Neural cell (in vitro differentiated cells): Measurements from ENCODE around the gene DOCK2. TPM values are rescaled to one million over a fixed set of nuclear protein-coding genes. Genes with fewer than 3 reads are reported as not detected.

Experiments
- H2AFZ ChIP-seq: fragments of 200-600, 300-800 bp; sonication (generic), shearing (Covaris generic); 2 replicates; pipeline ENCODE4 v1.6.0; 2014; ENCODE audit warnings: low read depth, mild to moderate bottlenecking, antibody characterized with exemption, low read length, moderate library complexity
- H3F3A ChIP-seq: fragments of 200-600 bp; shearing (Covaris generic); 2 replicates; pipeline ENCODE4 v1.6.1; 2016; ENCODE audit warnings: mild to moderate bottlenecking, moderate library complexity, mixed read lengths, antibody characterized with exemption, low read length; ENCODE audit not compliant: insufficient read depth, poor library complexity, severe bottlenecking
- H3K27ac ChIP-seq: fragments of 200-600, 300-800 bp; sonication (generic), shearing (Covaris generic); 2 replicates; pipeline ENCODE4 v1.5.1; 2014; ENCODE audit warnings: mild to moderate bottlenecking, low read length, moderate library complexity
- H3K27me3 ChIP-seq: fragments of 300-800, 200-600 bp; sonication (generic), shearing (Covaris generic); 2 replicates; pipeline ENCODE4 v1.6.0; 2014; ENCODE audit warnings: mild to moderate bottlenecking, low read depth, low read length, moderate library complexity; ENCODE audit not compliant: insufficient read depth
- H3K36me3 ChIP-seq: fragments of 300-800, 200-600 bp; sonication (generic), shearing (Covaris generic); 2 replicates; pipeline ENCODE4 v1.5.1; 2014; ENCODE audit warnings: mild to moderate bottlenecking, antibody characterized with exemption, low read length, moderate library complexity; ENCODE audit not compliant: insufficient read depth
- H3K4me2 ChIP-seq: fragments of 300-800, 200-600 bp; sonication (generic), shearing (Covaris generic); 2 replicates; pipeline ENCODE4 v1.6.0; 2014; ENCODE audit warnings: mild to moderate bottlenecking, low read length
- H3K4me3 ChIP-seq: fragments of 300-800, 200-600 bp; sonication (generic), shearing (Covaris generic); 2 replicates; pipeline ENCODE4 v1.5.1; 2014; ENCODE audit warnings: mild to moderate bottlenecking, low read length, moderate library complexity
- H3K79me2 ChIP-seq: fragments of 200-600 bp; shearing (Covaris generic); replicated peaks from 2 replicates; pipeline ENCODE4 v1.6.0; 2014; ENCODE audit warnings: mild to moderate bottlenecking, low read length, moderate library complexity; ENCODE audit not compliant: insufficient read depth
- H3K9ac ChIP-seq: fragments of 300-800, 200-600 bp; sonication (generic), shearing (Covaris generic); 2 replicates; pipeline ENCODE4 v1.6.1; 2016; ENCODE audit warnings: mild to moderate bottlenecking, low read length, mixed read lengths
- H3K9me2 ChIP-seq: fragments of 200-600 bp; shearing (Covaris generic); 2 replicates; pipeline ENCODE4 v1.6.1; 2016; ENCODE audit warnings: mild to moderate bottlenecking, low read length, mixed read lengths; ENCODE audit not compliant: insufficient read depth
- H3K9me3 ChIP-seq: fragments of 200-600, 300-800 bp; sonication (generic), shearing (Covaris generic); 2 replicates; pipeline ENCODE4 v1.6.1; 2016; ENCODE audit warnings: mild to moderate bottlenecking, mixed run types, low read length, moderate library complexity, mixed read lengths
- H4K20me1 ChIP-seq: fragments of 200-600 bp; shearing (Covaris generic); 2 replicates; pipeline ENCODE4 v1.6.1; 2016; ENCODE audit warnings: mild to moderate bottlenecking, mixed run types; ENCODE audit not compliant: insufficient read depth
- CTCF ChIP-seq: fragments of 450-650 bp; IDR thresholded peaks from 2 replicates; pipeline ENCODE4 v1.5.1; 2014; ENCODE audit warnings: antibody characterized with exemption, mild to moderate bottlenecking, moderate library complexity; ENCODE audit not compliant: poor library complexity, severe bottlenecking
- EP300 ChIP-seq: fragments of 450-650 bp; conservative IDR thresholded peaks from 2 replicates; pipeline ENCODE4 v1.6.1; 2014; ENCODE audit warnings: antibody characterized with exemption, mild to moderate bottlenecking, moderate library complexity; ENCODE audit not compliant: poor library complexity, severe bottlenecking
- EZH2 ChIP-seq: fragments of 200-600, 300-800 bp; shearing (Covaris generic), sonication (generic); IDR thresholded peaks from 2 replicates; pipeline ENCODE4 v1.6.1; 2014; ENCODE audit warnings: antibody characterized with exemption, low read length, borderline replicate concordance, mild to moderate bottlenecking; ENCODE audit not compliant: insufficient read depth, poor library complexity, severe bottlenecking
- MXI1 ChIP-seq: fragments of 450-650 bp; conservative IDR thresholded peaks from 2 replicates; pipeline ENCODE4 v1.6.1; 2014; ENCODE audit warnings: antibody characterized with exemption, mild to moderate bottlenecking; ENCODE audit not compliant: poor library complexity, severe bottlenecking
- POLR2AphosphoS5 ChIP-seq: IDR thresholded peaks from 2 replicates; pipeline ENCODE4 v1.6.1; 2012
- RAD21 ChIP-seq: fragments of 450-650 bp; conservative IDR thresholded peaks from 2 replicates; pipeline ENCODE4 v1.6.1; 2014; ENCODE audit warnings: antibody characterized with exemption, mild to moderate bottlenecking, moderate library complexity
- REST ChIP-seq: IDR thresholded peaks from 2 replicates; pipeline ENCODE4 v1.6.1; 2012; ENCODE audit warnings: borderline replicate concordance
- SMC3 ChIP-seq: fragments of 450-650 bp; conservative IDR thresholded peaks from 2 replicates; pipeline ENCODE4 v1.6.1; 2014; ENCODE audit warnings: antibody characterized with exemption, mild to moderate bottlenecking, moderate library complexity; ENCODE audit not compliant: poor library complexity
- TAF1 ChIP-seq: IDR thresholded peaks from 2 replicates; pipeline ENCODE4 v1.6.1; 2012; ENCODE audit warnings: low read depth
- polyA plus RNA-seq: library from polyadenylated mRNA; depleted of rRNA; stranded (reverse); fragments of >200 nt; gene quantifications from 2 replicates; pipeline ENCODE4 v1.2.3, GENCODE V29; 2014

Gene DOCK2
- polyA plus RNA-seq, 1 donor from 2014 or later: 0.15 TPM

GRCh38 chr5:169875731-169876130 lies 238.7 kb downstream of the DOCK2 start:
- no peak overlapping the region for H3K4me2 ChIP-seq
- H3K36me3 ChIP-seq: no peaks in the 10 kb centered on the region
- H3K9ac ChIP-seq: no peak overlapping the region
- H3K27me3 ChIP-seq: no peaks in the 10 kb centered on the region
- no peaks in the 10 kb centered on the region for H3K9me2 ChIP-seq
- TF ChIP-seq POLR2AphosphoS5 (no peak), SMC3 (no peak), RAD21 (no peak), CTCF (no peak), EP300 (no peak), EZH2 (no peak), TAF1 (no peak)
- no peaks in the 10 kb centered on the region for H4K20me1 ChIP-seq
- no peak overlapping the region for H3K4me3 ChIP-seq
- H3K9me3 ChIP-seq: no peaks in the 10 kb centered on the region
- H3K79me2 ChIP-seq: no peaks in the 10 kb centered on the region
- no peaks in the 10 kb centered on the region for H3F3A ChIP-seq
- H2AFZ ChIP-seq: no peak overlapping the region
- no peak overlapping the region for H3K27ac ChIP-seq

GRCh38 chr5:169876386-169876785 lies 239.3 kb downstream of the DOCK2 start:
- Histone ChIP-seq H3K4me3 (no peak overlapping the region), H3K9me3 (no peaks in the 10 kb centered on the region), H3K4me2 (no peak overlapping the region)

More at GRCh38 chr5:169876386-169876785, 239.3 kb downstream of the DOCK2 start:
- H4K20me1 ChIP-seq: no peaks in the 10 kb centered on the region
- no peaks in the 10 kb centered on the region for H3K36me3 ChIP-seq
- no peaks in the 10 kb centered on the region for H3K79me2 ChIP-seq
- no peak overlapping the region for H2AFZ ChIP-seq
- H3F3A ChIP-seq: no peaks in the 10 kb centered on the region
- H3K27ac ChIP-seq: no peak overlapping the region
- no peaks in the 10 kb centered on the region for H3K9me2 ChIP-seq
- H3K9ac ChIP-seq: no peak overlapping the region
- TF ChIP-seq EP300: no peak
- no peak for TF ChIP-seq MXI1
- no peak for TF ChIP-seq EZH2
- no peak for TF ChIP-seq REST
- TF ChIP-seq POLR2AphosphoS5: no peak
- no peak for TF ChIP-seq TAF1
- no peak for TF ChIP-seq SMC3
- TF ChIP-seq RAD21: no peak
- no peak for TF ChIP-seq CTCF
- no peaks in the 10 kb centered on the region for H3K27me3 ChIP-seq
